ENCODE results near the gene ORM1.

GRCh38 chr9:114351932-114352331 is 29.0 kb downstream of the ORM1 start:
- TF ChIP-seq BHLHE40 (IDR thresholded peaks at IDR 0.05; ENCODE audit: borderline replicate concordance), result no peak
- no peak for TF ChIP-seq SUZ12 (IDR thresholded peaks at IDR 0.05)
- TF ChIP-seq FOXA1 (IDR thresholded peaks at IDR 0.05), result no peak
- no peak for TF ChIP-seq FOXK2 (IDR thresholded peaks at IDR 0.05)
- no peak for TF ChIP-seq HDGF (IDR thresholded peaks at IDR 0.05; ENCODE audit: borderline replicate concordance)

Data from HEK293T (cell line).